ENCODE data around the gene PLXNA2.

Gene PLXNA2

DNA sequence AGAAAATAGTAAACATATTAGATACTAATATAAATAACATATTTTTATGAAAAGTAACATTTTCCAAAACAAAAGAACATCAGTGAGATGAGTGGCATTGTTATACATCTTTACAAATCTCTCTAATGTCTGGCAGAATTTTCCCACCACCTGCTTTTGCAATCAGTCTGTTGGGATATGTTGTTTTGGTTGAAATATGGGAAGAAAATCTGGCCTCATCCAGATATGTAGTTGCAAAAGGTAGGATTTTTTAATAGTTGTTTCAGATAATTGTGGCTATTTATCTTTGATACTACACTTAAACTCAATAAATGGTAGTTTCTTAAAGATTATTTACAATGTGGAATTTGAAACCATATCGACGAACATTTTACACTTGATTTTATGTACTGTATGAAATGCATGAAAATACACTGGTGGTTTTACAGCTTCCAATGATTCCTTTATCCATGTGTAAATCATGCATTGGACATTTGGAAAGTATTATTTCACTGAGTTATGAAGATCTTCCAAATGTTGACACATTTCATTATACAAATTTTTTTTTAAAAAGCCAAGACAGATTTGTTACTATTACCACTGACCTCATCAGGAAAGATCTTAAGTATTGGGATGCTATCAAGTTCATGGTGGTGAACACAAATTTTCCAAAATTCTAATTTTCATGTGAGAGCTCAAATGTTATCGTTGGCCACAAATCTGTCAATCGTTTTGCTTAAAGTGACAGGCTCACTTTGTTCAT lies 259.2 kb downstream of the PLXNA2 start:
- DNase-seq = no peak

DNA sequence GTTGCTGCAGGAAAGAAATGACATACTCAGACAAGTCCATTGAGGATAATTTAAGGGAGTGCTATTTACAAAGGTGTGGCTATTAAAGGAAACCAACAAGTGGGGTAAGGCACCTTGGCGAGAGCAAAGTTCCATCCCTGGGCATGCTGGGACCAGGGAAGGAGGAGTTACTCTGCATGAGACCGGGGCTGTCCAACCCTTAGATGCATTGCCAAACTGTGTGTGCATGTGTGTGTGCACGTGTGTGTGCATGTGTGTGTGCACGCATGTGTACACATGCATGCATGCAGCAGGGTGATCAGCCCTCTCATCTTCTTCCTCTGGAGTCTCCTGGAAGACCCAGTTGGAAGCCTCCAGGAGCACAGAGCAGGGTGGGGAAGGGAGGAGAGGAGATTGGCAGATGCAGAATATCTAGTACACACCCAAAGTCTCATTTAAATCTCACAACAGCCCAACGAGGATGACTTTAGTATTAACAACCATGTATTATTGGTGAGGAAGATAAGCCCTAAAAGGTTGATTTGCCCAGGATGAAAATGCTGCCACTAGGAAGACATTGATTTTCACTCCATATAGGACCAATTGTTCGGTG lies 261.0 kb downstream of the PLXNA2 start:
- no peak for DNase-seq

DNA sequence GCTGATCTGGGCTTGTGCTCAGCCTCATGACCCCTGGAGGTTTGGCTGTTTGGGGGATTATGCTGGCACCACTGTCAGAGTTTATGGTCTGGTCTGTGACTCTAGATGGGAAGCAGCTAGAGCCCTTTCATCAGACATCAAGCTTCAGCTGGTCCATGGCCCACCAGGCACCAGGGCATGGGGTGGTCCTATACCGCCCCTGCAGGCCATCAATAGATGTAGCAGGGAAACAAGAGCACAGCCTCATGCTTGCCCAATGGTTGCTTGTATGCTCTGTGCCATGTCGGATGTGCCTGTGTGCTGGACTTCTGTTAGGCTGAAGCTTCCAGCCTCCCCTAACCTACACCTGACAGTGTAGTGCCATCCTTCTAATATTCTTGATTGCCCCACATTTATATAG lies 262.2 kb downstream of the PLXNA2 start:
- peak; percentile 37 to 49 for DNase-seq

DNA sequence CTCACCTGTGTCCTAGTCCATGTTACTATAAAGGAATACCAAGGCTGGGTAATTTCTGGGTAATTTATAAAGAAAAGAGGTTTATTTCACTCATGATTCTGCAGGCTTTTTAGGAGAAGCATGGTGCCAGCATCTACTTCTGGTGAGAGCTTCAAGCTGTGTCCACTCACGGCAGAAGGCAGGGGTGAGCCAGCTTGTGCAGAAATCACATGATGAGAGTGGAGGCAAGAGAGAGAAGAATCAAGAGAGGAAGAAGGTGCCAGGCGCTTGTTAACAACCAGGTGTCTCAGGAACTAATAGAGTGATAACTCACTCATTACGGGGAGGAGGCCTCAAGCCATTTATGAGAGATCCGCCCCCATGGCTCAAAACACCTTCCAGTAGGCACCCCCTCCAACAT lies 265.7 kb downstream of the PLXNA2 start:
- no peak for DNase-seq

DNA sequence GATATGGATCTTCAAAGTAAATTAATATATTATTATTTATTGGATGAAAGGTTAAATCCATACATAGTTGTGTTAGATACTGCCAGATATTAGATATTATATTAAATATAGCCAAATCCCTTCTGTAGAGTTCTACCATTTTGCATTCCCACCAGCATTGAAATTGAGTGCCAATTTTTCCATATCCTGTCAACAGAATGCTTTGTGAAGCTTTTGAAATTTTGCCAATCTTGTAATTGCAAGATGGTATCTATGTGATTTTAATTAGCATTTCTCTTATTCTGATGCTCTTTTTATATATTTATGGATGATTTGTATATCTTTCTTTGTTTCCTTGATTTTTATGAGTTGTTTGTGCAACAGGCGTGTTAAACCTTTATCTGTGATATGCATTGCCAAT lies 266.3 kb downstream of the PLXNA2 start:
- DNase-seq = no peak

DNA sequence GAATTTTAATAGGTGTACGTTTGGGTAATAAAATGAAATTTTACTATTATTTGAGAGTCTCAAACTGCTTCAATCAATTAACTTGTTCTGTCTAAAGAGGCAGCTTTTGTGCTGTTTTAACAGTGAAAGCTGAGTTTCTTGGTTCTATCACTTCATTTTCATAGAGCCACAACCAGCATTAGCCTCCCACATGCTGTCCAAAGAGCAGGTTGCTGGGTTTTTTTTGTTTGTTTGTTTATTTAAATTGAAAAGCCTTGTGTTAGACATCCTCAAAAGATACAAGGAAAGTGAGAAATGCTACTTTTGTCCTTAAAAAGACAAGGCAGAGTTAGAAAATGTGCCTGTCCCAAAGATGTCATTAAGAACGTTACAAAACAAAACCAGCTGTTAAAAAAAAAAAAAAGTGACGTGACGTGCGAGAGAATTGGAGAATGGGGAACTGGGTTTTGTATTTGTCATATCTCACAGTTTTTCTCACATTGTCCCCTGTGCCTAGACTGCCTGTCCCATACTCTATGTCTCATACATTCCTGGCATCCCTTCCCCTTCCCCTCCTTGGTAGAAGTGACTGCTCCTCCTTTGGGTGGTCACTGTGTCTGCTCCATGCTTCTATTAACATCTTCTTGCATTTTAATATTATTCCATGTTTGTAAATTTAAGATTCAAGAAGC lies 270.2 kb downstream of the PLXNA2 start:
- no peak for DNase-seq

DNA sequence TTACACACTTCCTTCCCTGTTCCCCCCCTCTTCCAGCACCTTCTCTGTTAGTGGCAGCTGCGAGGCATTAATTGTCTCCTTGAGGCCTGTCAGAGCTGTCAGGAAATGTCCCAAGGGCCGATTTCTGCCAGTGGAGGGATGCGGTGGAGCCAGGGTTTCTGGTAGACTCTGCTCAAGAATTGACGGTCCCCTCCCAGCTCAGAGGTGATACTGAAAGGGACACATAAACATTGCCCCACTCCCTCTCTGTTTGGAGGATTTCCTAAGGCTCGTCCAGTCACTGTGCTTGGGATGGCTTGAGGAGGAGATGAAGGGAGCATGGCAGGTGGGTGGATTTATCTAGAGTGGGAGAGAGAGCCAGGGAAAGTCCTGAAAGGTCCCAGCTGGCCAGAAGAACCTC lies 271.8 kb downstream of the PLXNA2 start:
- DNase-seq = no peak

Measured in Kasumi-1 (cell line).